Measurements from ENCODE around the gene HBS1L. TPM values are rescaled to one million over a fixed set of nuclear protein-coding genes. Genes with fewer than 3 reads are reported as not detected.
A peak's percentile ranks its signal among the peaks of the same experiment; 100 is the strongest.

Gene HBS1L
- total RNA-seq, 1 donor from 2014 or later = 41.7 TPM

GRCh38 chr6:134918418-134918961 is 136.1 kb downstream of the HBS1L start:
- H3K9me3 ChIP-seq = no peaks in the 10 kb centered on the region
- H3K4me3 ChIP-seq = no peak overlapping the region
- H3K27ac ChIP-seq = no peak overlapping the region
- H3K27me3 ChIP-seq = no peaks in the 10 kb centered on the region
- no peaks in the 10 kb centered on the region for H3K4me1 ChIP-seq
- DNase-seq (ENCODE audit: extremely low spot score in 2 of 2) = no peak
- no peaks in the 10 kb centered on the region for H3K36me3 ChIP-seq
- intact Hi-C loops (cut with DNase I) = no loop called here
- TF ChIP-seq, protein P1, sequence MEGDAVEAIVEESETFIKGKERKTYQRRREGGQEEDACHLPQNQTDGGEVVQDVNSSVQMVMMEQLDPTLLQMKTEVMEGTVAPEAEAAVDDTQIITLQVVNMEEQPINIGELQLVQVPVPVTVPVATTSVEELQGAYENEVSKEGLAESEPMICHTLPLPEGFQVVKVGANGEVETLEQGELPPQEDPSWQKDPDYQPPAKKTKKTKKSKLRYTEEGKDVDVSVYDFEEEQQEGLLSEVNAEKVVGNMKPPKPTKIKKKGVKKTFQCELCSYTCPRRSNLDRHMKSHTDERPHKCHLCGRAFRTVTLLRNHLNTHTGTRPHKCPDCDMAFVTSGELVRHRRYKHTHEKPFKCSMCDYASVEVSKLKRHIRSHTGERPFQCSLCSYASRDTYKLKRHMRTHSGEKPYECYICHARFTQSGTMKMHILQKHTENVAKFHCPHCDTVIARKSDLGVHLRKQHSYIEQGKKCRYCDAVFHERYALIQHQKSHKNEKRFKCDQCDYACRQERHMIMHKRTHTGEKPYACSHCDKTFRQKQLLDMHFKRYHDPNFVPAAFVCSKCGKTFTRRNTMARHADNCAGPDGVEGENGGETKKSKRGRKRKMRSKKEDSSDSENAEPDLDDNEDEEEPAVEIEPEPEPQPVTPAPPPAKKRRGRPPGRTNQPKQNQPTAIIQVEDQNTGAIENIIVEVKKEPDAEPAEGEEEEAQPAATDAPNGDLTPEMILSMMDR (IDR thresholded peaks at IDR 0.05) = no peak

DNA sequence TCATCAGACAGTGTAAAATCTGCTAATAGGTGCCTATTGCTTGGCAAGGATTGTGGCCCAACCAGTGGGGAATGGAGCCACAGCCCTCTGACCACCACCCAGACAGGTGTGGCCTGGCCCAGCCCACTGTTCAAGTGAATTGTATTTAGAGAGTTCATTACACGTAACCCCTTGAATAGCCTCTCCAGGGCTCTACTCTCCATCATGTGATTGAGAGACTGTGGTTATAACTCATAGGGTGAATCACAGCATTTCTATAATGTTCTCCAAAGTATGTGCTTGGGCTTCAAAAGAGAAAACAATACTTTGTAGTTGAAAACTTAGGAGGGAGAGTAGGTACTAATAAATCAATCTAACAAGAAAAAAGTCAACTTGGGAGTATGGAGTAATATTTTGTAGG is 143.1 kb downstream of the HBS1L start:
- intact Hi-C loops (cut with DNase I) = no loop called here
- H3K27me3 ChIP-seq = no peaks in the 10 kb centered on the region
- H3K4me1 ChIP-seq = peaks cover 18% of the 10 kb centered on the region
- H3K27ac ChIP-seq = no peak overlapping the region
- DNase-seq (ENCODE audit: extremely low spot score in 2 of 2) = no peak
- TF ChIP-seq, protein P1 (IDR thresholded peaks at IDR 0.05) = no peak
- TF ChIP-seq POLR2A (IDR thresholded peaks at IDR 0.05) (no peak), POLR2AphosphoS5 (IDR thresholded peaks at IDR 0.05; ENCODE audit: insufficient read depth in 1 of 2, low read depth in 1 of 2) (no peak)
- H3K9me3 ChIP-seq = no peaks in the 10 kb centered on the region
- H3K4me3 ChIP-seq = no peak overlapping the region
- H3K36me3 ChIP-seq = no peaks in the 10 kb centered on the region

DNA sequence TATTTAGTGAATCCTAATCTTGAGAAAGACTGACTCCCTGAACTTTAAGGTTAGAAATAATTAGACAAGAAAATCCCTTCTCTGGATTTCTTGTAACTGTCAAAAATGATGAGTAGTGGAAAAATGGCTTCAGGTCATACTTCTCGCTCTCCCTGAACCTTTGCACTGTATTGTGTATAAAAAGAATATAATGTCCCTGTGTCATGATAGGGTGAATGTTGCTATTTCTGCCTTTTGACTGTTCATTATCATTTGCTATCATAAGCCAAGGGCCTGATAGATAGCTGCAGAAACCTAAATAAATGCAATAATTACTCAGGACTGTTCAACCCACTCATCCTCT is 144.1 kb downstream of the HBS1L start:
- intact Hi-C loops (cut with DNase I) = no loop called here
- Histone ChIP-seq H3K27ac (peak overlapping the region; percentile 75), H3K36me3 (no peaks in the 10 kb centered on the region), H3K4me3 (no peak overlapping the region), H3K27me3 (no peaks in the 10 kb centered on the region), H3K9me3 (no peaks in the 10 kb centered on the region), H3K4me1 (peaks cover 18% of the 10 kb centered on the region)
- TF ChIP-seq, protein P1 (IDR thresholded peaks at IDR 0.05) = no peak
- no peak for TF ChIP-seq POLR2AphosphoS5 (IDR thresholded peaks at IDR 0.05; ENCODE audit: insufficient read depth in 1 of 2, low read depth in 1 of 2)
- TF ChIP-seq POLR2A (IDR thresholded peaks at IDR 0.05) = no peak
- no peak for DNase-seq (ENCODE audit: extremely low spot score in 2 of 2)

Small RNAs within 50 kb of the gene (microRNA-seq; reads per million reads assigned to microRNA genes)
- gene MIR3662 (ENCODE audit: borderline number of aligned reads, borderline replicate concordance) = not detected

Other genes with a start within 250 kb of the HBS1L start
- not detected for gene ALDH8A1, start 104.7 kb downstream of the HBS1L start, total RNA-seq
- 2.5 TPM for gene MYB, start 126.5 kb upstream of the HBS1L start, total RNA-seq